Adipocyte (in vitro differentiated cells): Measurements from ENCODE around the gene DHX30.

Source experiments
- DNase-seq: peaks from one replicate; pipeline ENCODE4 v3.0.0-alpha.2; 2015; ENCODE audit warnings: low read depth
- H3K27me3 ChIP-seq: replicated peaks from 2 replicates; pipeline ENCODE4 v1.7.0; 2013; ENCODE audit warnings: mild to moderate bottlenecking, low read length, moderate library complexity; ENCODE audit not compliant: control insufficient read depth, insufficient read depth
- H3K36me3 ChIP-seq: 2 replicates; pipeline ENCODE4 v1.7.0; 2013; ENCODE audit warnings: low read length, mild to moderate bottlenecking, moderate library complexity; ENCODE audit not compliant: control insufficient read depth, insufficient read depth, severe bottlenecking
- H3K4me1 ChIP-seq: 2 replicates; pipeline ENCODE4 v1.7.0; 2013; ENCODE audit warnings: mild to moderate bottlenecking, low read length, moderate library complexity; ENCODE audit not compliant: control insufficient read depth, insufficient read depth
- H3K4me3 ChIP-seq: 2 replicates; pipeline ENCODE4 v1.7.0; 2013; ENCODE audit warnings: mild to moderate bottlenecking, low read length, moderate library complexity
- H3K9ac ChIP-seq: 2 replicates; pipeline ENCODE4 v1.7.0; 2013; ENCODE audit warnings: mild to moderate bottlenecking, low read length, moderate library complexity
- H3K9me3 ChIP-seq: 2 replicates; pipeline ENCODE4 v1.7.0; 2013; ENCODE audit warnings: mild to moderate bottlenecking, low read length, moderate library complexity; ENCODE audit not compliant: control insufficient read depth

The DHX30 gene

DNA sequence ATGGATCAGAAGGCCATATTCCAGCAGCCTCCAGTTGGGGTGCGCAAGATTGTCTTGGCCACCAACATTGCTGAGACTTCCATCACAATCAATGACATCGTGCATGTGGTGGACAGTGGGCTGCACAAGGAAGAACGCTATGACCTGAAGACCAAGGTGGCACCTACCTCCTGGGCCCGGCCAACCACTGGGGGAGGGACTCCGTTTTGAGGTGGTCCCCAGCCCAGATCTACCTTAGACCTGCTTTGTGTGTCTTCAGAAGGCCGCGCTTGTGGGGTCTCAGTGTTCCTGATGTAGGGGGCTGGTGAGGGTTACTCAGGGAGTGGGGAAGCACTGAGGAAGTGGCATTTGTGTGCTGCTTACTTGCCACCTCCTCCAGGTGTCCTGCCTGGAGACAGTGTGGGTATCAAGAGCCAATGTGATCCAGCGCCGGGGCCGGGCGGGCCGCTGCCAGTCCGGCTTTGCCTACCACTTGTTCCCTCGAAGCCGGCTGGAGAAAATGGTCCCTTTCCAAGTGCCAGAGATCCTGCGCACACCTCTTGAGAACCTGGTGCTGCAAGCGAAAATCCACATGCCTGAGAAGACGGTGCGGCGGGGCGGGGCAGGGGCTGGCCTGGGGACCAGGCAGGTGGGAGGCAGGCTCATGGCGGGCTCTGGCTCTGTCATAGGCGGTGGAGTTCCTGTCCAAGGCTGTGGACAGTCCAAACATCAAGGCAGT is 45.0 kb downstream of the DHX30 start:
- Histone ChIP-seq H3K4me1 (no peaks in the 10 kb centered on the region), H3K36me3 (peaks cover 96% of the 10 kb centered on the region)

DNA sequence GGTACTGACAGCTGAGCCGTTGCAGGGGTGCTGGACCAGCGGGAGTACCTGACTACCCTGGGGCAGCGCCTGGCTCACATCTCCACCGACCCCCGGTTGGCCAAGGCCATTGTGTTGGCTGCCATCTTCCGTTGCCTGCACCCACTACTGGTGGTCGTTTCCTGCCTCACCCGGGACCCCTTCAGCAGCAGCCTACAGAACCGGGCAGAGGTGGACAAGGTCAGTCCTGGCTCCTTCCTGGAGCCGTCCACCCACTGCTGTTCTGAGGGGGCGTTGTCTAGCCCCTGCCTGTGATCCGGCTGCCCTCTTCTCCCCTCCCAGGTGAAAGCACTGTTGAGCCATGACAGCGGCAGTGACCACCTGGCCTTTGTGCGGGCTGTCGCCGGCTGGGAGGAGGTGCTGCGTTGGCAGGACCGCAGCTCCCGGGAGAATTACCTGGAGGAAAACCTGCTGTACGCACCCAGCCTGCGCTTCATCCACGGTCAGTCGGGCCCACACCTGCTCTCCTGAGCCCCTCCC is 45.7 kb downstream of the DHX30 start:
- no peak overlapping the region for H3K9ac ChIP-seq
- H3K27me3 ChIP-seq = no peaks in the 10 kb centered on the region
- H3K9me3 ChIP-seq = no peaks in the 10 kb centered on the region
- no peaks in the 10 kb centered on the region for H3K4me1 ChIP-seq
- H3K36me3 ChIP-seq = peaks cover 95% of the 10 kb centered on the region
- DNase-seq = no peak
- H3K4me3 ChIP-seq = no peak overlapping the region

More for the DNA sequence above, 45.0 kb downstream of the DHX30 start:
- no peaks in the 10 kb centered on the region for H3K9me3 ChIP-seq
- no peak overlapping the region for H3K4me3 ChIP-seq
- no peaks in the 10 kb centered on the region for H3K27me3 ChIP-seq
- no peak overlapping the region for H3K9ac ChIP-seq
- DNase-seq = no peak

DNA sequence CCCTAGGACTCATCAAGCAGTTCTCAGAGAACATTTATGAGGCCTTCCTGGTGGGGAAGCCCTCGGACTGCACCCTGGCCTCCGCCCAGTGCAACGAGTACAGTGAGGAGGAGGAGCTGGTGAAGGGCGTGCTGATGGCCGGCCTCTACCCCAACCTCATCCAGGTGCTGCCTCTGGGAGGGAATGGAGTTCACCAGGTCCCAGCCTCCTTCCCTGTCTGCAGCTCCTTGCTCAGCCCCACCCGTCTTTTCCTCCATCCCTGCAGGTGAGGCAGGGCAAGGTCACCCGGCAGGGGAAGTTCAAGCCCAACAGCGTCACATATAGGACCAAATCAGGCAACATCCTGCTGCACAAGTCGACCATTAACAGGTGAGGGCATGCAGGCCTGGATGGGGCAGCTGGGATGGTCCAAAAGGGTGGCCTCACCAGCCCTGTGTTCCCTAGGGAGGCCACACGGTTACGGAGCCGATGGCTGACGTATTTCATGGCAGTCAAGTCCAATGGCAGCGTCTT is 46.3 kb downstream of the DHX30 start:
- H3K4me1 ChIP-seq = no peaks in the 10 kb centered on the region
- no peak overlapping the region for H3K9ac ChIP-seq
- DNase-seq = no peak
- no peaks in the 10 kb centered on the region for H3K27me3 ChIP-seq
- no peak overlapping the region for H3K4me3 ChIP-seq
- H3K9me3 ChIP-seq = no peaks in the 10 kb centered on the region
- peaks cover 95% of the 10 kb centered on the region for H3K36me3 ChIP-seq

DNA sequence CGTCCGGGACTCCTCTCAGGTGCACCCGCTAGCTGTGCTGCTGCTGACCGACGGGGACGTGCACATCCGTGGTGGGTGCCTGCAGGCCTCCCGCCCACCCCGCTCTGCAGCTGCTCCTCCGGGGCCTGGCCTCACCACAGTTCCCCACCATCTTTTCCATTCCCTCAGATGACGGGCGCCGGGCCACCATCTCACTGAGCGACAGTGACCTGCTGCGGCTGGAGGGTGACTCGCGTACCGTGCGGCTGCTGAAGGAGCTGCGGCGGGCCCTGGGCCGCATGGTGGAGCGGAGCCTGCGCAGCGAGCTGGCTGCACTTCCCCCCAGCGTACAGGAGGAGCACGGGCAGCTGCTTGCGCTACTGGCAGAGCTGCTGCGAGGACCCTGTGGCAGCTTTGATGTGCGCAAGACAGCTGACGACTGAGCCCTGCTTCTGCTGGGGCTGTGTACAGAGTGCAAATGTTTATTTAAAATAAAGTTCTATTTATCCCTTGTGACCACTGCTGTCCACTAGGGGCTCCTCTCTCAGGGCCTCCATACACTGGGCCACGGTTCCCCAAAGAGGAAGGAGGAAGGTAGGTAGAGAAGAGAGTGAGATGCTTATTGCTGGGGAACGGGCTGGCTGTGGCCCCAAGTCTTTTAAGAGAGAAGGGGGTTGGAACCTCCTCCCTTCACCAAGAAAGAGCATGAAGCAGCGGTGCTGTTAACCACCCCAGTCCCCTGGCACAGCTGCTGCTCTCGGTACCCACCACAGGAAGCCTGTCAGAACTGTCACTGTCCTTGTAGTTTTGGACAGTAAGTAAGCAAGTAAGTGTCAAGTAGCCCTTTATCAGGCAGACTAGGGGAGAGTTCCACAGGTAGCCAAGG is 47.0 kb downstream of the DHX30 start:
- H3K9me3 ChIP-seq = no peaks in the 10 kb centered on the region
- H3K4me1 ChIP-seq = no peaks in the 10 kb centered on the region
- H3K27me3 ChIP-seq = no peaks in the 10 kb centered on the region
- H3K4me3 ChIP-seq = no peak overlapping the region
- peak; percentile 40 for DNase-seq
- no peak overlapping the region for H3K9ac ChIP-seq
- H3K36me3 ChIP-seq = peaks cover 95% of the 10 kb centered on the region

DNA sequence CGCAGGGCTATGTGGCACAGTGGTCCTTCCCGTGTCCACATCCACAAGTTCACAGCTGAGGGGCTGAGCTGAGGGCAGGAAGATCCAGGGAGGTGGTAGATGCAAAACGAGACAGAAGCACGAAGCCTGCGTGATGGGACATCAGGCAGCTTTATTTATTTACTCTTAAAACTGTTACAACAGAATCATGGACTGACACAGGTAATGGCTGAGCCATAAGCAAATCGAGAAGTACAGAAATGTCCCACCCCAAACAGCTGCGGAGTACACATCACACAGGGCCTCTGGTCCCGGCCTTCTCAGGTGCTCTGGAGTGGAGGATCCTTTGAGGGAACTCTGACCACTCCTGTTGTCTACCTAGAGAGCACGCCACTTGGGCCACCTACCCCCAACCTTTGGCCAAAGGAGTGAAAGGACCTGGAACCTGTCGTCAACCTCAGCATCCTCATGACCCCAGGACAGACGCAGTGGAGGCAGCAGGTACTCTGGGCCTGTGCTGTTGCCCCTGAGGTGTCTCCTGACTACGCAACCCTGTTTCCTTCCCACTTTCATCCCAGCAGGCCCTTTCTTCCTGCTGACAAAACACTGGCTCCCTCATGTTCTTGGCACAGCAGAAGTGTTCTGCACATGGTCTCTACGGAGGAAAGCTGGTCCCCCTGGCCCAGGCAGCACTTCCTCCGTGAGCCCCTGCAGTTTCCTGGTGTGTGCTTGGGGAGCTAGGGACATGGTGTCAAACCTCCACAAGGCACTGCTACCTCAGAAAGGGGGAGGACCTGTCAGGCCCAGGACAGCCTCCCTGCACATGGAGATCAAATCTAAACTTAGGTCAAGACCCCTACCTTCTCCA is 47.8 kb downstream of the DHX30 start:
- Histone ChIP-seq H3K27me3 (no peaks in the 10 kb centered on the region), H3K9me3 (no peaks in the 10 kb centered on the region), H3K36me3 (peaks cover 96% of the 10 kb centered on the region), H3K4me1 (peaks cover 2% of the 10 kb centered on the region), H3K9ac (no peak overlapping the region), H3K4me3 (no peak overlapping the region)
- DNase-seq = no peak

DNA sequence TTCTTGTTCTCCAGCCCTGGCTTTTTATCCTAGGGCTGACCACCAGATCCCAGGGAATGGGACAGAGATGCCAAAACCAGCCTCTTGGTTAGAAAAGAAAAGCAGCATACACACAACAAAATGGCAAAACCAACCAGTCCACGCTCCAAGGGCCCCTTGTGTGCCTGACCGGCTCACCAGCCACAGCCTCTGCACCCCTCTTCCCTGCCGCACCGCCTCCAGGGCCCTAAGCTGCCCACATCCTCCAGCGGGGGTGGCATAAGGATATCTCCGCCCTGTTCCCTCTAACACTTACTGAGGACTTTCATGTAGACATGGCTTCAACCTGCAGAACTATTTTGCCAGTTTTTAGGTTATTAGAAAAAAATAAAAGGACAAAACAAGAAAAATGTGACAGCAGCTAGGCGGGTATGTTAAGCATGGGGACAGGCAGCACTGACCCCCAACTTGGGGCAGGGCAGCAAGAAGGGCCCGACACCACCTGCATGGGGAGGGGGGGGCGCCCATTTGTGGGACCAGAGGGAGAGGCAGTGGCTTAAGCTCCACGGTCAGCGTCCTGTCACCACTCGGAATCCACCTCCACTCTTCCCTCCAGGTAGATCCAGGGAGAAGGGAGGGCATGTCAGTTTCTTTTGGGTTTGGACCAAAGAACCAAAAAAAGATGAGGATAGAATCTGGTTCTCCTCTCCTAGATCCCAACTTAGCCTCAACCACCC is 49.1 kb downstream of the DHX30 start:
- Histone ChIP-seq H3K36me3 (peaks cover 96% of the 10 kb centered on the region), H3K9me3 (no peaks in the 10 kb centered on the region), H3K9ac (no peak overlapping the region), H3K4me3 (no peak overlapping the region), H3K4me1 (peaks cover 15% of the 10 kb centered on the region), H3K27me3 (no peaks in the 10 kb centered on the region)
- DNase-seq = no peak

DNA sequence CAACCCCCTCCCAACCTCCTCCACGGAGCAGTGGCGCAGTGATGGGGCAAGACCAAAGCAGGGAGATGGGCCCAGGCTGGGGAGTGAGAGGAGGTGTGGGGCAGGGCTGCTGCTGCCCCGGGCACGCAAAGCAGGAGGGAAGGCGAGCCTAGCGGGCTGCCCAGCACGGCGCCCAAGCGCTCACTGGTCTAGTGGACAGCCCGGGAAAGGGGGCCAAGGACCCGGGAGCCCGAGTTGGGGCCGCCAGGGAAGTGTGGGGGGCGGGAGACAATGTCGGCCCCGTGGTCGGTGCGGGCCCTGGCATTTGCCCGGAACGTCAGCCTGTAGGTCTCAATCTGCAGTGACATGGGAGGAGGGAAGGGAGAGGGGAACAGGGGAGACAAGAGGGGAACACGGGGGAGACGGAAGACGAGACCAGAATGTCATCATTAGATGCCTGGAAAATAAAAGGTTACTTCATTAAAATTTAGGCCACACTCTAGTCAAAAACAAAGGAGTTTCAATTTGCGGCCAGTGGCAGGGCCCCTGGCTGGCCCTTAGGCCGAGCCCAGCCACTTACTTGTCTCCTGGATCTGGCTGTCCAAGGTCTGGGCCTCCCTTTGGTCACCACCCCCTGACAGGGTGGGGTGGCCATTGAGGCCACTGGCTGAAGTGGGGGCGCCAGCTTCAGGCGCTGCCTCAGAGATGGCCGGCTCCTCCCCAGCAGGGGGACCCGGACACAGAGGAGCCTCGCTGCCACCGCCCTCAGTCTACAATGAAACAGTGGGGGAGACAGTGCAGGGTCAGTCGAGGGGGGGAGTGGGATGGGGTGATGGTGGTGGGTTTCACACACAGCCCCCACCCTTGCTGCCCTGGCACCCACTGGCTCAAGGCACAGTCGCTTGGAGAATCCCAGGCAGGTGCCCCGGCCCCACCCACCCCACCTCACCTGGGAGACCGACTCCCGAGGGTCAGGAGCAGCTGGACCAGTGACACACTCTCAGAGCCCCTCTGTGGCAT is 50.0 kb downstream of the DHX30 start:
- Histone ChIP-seq H3K27me3 (no peaks in the 10 kb centered on the region), H3K4me1 (peaks cover 18% of the 10 kb centered on the region), H3K4me3 (no peak overlapping the region), H3K9me3 (no peaks in the 10 kb centered on the region), H3K9ac (no peak overlapping the region), H3K36me3 (peaks cover 92% of the 10 kb centered on the region)
- no peak for DNase-seq

DNA sequence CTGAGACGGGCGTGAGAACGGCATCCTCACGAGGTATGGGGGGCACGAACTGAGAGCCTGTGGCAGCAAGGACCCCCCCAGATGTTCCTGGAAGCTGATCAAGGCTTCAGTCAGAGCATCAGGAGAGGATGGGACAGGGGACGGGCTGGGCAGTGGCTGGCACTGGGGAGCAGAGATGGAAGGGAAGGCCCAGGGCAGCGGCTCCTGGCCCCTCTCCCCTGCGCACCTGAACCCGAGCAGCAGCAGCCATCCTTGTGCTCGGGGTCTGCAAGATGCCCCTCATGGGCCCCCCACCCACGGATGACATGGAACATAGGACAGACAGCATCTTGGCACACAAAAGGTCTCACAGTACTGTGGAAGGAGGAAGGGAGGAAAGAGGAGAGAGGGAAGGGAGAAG is 51.3 kb downstream of the DHX30 start:
- H3K27me3 ChIP-seq = no peaks in the 10 kb centered on the region
- peaks cover 18% of the 10 kb centered on the region for H3K4me1 ChIP-seq
- DNase-seq = no peak
- peaks cover 84% of the 10 kb centered on the region for H3K36me3 ChIP-seq
- H3K9me3 ChIP-seq = no peaks in the 10 kb centered on the region
- no peak overlapping the region for H3K4me3 ChIP-seq
- H3K9ac ChIP-seq = no peak overlapping the region

DNA sequence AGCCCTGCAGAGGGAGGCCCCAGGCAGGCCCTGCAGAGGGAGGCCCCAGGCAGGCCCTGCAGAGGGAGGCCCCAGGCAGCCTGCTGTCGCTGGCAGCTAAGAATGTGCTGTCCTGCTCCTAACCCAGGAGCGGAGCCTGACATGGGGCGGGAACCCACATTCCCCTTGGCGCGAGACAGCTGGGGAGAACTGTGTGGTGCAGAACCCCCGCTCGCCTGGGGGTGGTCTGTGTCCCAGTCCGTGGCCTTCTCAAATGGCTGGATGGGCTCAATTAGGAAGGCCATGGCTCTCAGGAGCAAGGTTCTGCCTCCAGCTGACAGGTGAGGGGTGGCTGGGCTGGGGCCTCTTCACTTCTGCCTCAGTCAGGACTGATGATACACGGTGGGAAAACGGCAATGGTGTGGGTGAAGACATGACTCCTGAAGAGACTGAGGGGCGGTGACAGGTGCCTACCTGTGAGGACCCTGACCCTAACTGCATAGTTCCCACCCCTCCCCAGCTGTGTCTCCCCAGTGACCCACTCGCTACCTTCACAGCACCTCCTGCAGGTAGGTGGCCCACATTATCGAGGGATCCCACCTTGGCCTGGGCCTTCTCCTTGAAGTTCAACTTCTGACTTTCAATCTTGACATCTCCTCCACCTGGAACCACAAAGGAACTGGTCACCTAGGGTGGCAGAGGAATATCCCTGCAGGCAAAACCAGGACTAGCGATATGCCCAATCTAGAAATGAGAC is 52.0 kb downstream of the DHX30 start:
- Histone ChIP-seq H3K4me1 (peaks cover 18% of the 10 kb centered on the region), H3K9ac (no peak overlapping the region), H3K9me3 (no peaks in the 10 kb centered on the region), H3K36me3 (peaks cover 84% of the 10 kb centered on the region), H3K4me3 (no peak overlapping the region), H3K27me3 (no peaks in the 10 kb centered on the region)
- no peak for DNase-seq
